Fibroblast of upper back skin (primary cell): ENCODE measurements around the gene YAF2.
"Not testable (repeated sequence)": the region's sequence is repeated elsewhere in the genome, so short reads cannot be mapped to it uniquely, and the experiment has no call there.

ENCODE experiments used
- DNase-seq: peaks from one replicate; pipeline ENCODE4 v3.0.0-alpha.2; 2013

YAF2 gene

DNA sequence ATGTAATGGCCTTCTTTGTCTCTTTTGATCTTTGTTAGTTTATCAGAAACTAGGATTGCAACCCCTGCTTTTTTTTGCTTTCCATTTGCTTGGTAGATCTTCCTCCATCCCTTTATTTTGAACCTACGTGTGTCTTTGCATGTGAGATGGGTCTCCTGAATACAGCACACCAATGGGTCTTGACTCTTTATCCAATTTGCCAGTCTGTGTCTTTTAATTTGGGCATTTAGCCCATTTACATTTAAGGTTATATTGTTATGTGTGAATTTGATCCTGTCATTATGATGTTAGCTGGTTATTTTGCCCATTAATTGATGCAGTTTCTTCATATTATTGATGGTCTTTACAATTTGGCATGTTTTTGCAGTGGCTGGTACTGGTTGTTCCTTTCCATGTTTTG lies 14.6 kb upstream of the YAF2 start:
- DNase-seq, result not testable (repeated sequence)

DNA sequence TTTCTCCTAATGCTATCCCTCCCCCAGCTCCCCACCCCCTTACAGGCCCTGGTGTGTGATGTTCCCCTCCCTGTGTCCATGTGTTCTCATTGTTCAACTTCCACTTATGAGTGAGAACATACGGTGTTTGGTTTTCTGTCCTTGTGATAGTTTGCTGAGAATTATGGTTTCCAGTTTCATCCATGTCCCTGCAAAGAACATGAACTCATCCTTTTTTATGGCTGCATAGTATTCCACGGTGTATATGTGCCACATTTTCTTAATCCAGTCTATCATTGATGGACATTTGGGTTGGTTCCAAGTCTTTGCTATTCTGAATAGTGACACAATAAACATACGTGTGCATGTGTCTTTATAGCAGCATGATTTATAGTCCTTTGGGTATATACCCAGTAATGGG lies 11.0 kb upstream of the YAF2 start:
- DNase-seq, result not testable (repeated sequence)

DNA sequence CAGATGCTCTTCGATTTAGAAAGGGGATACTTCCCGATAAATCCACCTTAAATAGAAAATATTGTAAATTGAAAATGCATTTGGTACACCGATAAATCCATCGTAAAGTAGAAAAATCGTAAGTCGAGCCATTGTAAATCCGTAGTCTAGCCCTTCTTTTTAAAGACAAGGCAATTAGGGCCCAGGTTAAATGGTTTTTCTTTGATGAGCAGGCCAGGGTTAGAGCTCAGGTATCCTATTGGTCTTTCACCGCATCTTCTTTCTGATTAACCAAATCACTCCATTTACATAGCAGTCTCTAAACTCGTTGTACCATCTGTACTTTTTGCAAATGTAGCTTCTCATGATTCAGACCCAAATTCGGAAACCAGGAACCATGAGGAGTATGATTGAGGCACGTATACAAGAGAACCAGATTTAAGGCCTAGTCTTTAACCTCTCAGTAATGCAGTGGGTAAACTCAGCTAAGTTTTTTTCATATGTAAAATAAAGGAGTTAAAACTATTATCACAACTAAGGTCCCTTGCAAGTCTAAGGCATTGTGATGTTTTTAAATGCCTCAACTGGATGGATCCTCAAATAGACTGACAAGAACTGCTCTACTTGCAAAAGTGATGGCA lies 2.2 kb upstream of the YAF2 start:
- DNase-seq, result no peak

DNA sequence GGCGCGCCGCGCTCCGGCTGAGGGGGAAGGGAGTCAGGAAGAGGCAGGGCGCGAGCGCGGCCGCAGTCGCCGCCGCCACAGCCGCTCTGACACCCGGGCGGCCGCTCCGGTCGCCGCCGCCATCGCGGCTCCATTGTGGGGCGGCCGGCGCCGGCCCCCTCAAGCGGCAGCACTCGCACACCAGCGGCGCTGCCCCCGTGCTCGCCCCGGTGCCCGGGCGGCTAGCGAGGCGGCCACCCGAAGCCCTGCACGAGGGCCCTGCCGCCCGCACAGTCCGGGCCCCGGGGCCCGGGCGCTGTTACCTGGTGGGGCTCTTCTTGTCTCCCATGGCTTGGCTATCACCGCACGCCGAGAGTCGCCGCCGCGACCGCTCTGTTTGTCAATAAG lies 202 bp downstream of the YAF2 start:
- no peak for DNase-seq

DNA sequence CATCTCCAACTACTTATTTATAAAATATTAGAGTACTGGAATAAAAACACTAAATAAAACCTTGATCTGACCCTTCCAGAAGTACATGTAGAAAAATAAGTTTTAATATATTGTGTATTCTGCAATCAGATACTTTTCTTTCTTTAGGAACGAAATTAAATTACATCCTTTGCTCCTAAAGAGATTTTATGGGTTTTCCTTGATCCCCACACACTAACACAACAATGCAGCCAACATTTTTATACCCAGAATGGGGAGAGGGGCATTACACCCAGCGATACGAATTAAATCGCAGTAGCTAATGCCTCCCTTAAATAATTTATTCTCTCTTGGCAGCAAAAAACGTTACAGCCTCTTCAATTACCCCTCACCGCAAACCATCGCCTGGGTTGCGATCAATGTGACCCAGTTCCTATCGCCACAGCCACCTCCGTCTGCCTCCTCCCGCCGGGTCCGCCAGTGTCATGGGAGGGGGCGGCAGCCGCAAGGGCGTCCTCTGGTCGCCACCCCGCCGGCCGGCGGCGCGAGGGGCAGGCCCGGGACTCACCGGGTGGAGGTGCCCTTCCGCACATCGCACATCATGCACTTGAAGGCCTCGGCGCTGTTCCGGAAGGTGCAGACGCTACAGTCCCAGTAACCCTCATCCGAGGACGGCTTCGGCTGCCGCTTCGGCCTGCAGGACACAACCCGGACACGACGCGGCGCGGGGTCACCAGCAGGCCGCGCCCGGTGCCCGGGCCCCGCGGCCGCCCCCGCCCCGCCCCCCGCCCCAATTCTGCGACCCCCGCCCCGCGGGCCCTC lies 796 bp downstream of the YAF2 start:
- DNase-seq, result peak; percentile 70

DNA sequence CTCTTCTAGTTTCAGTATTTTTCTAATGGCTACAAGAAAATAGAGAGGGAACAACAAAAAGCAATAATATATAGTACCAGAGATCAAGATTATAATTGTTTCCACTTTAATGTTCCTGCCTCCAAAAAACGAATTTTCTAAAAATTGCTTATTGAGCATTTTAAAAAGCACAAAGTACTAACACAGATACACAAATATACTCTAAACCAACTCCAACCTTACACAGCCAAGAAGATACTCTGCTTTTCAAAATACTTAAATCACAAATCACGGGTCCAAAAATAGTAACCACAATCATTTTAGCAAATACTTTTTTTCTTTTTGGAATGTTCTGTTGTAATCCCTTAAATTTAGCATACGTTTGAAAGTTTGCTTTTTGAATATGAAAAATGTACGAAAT lies 2.0 kb downstream of the YAF2 start:
- DNase-seq, result peak; percentile 13

DNA sequence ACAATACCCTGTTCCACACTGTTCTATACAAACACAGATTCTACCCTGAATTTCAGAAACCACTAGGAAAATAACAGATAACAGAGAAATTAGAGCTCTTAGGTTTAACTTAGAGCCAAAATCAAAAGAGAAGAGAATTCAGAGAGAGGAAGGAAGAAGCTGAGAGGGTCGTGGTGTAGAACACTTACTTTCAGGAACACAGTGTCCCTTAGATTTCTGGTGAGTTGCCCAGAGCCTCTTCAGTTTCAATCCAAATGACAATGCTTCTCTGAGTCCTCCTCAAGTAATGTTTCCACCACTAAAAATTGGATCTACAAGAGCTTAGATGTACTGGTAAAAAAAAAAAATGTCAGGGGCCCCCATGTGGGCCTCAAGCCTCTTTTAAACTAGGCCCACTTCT lies 2.6 kb downstream of the YAF2 start:
- DNase-seq, result no peak

DNA sequence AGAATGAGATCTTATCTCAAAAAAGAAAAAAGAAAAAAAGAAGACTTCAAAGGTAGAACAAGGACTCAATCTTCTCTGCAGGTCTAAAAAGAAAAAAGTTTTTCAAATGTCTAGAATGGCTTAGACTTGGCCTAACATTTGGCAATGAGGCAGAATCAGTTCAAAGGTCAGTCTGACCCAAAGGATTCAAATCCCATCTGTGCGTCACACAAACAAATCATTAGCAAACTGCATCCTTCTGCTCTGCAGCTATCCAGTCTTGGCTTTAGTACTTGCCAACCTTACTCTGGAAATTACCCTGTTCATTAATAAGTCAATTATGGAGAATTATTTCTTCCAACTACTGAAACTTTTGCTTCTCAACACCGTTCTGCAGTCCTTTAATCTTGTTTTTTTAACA lies 3.1 kb downstream of the YAF2 start:
- no peak for DNase-seq

DNA sequence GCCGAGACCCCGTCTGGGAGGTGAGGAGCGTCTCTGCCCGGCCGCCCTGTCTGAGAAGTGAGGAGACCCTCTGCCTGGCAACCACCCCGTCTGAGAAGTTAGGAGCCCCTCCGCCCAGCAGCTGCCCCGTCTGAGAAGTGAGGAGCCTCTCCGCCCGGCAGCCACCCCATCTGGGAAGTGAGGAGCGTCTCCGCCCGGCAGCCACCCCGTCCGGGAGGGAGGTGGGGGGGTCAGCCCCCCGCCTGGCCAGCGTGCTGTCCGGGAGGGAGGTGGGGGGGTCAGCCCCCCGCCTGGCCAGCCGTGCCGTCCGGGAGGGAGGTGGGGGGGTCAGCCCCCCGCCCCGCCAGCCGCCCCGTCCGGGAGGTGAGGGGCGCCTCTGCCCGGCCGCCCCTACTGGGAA lies 10.5 kb downstream of the YAF2 start:
- DNase-seq, result not testable (repeated sequence)

DNA sequence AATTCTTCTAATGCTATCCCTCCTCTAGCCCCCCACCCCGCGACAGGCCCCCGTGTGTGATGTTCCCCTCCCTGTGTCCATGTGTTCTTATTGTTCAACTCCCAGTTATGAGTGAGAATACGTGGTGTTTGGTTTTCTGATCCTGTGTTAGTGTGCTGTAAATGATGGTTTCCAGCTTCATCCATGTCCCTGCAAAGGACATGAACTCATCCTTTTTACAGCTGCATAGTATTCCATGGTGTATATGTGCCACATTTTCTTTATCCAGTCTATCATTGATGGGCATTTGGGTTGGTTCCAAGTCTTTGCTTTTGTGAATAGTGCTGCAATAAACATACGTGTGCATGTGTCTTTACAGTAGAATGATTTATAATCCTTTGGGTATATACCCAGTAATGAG lies 13.5 kb downstream of the YAF2 start:
- not testable (repeated sequence) for DNase-seq

DNA sequence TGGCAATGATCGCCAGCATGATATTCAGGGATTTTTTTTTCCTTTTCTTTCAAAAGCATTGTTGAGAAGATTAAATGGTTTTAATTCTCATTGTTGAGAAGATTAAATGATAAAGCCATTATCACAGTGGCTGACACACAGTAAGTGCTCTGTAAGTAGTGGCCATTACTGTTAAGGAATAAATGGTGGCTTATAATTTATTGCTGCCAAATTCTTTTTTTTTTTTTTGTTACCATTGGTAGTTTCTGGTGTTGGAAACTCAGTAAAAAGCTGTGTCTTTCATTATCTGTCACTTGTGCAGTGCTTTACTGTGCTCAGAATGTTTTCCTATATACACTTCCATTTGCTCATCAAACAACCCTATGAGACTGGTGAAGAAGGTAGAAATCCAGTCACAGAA lies 15.3 kb downstream of the YAF2 start:
- DNase-seq, result no peak

DNA sequence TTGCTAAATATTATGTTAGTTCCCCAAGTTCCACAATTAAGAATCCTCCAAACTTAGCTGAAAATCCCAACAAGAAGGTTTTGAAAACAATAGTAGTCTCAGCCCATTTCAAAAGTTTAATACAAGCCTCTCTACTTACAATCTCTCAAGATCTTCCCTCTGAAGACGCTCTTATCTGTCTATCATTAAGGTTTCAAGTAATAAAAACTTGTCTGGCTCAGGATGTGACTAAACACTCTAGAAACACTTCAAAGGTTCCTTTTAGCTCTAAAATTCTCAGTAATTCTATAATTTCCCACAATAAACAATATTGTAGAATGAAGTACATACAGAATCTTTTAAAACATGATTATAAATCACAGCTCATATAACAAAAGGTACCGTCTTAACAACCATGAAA lies 16.3 kb downstream of the YAF2 start:
- DNase-seq, result no peak

DNA sequence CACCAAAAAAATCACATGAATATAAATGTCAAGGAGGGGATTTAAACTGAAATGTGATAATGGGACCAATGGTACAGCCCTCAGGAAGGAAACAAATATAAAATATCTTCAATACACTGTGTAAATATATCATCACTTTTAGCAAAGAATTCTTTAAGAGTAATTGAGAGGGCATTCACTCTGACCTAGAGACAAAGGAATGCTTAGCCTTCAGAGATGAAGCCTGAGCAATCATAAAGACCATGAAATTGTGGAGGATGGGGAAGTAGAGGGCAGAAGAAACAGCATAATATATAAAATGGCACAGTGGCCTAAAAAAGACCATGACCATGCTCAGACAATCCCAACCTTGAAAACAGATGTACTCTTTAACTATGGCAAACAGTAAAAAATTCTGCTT lies 20.4 kb downstream of the YAF2 start:
- peak; percentile 65 for DNase-seq

DNA sequence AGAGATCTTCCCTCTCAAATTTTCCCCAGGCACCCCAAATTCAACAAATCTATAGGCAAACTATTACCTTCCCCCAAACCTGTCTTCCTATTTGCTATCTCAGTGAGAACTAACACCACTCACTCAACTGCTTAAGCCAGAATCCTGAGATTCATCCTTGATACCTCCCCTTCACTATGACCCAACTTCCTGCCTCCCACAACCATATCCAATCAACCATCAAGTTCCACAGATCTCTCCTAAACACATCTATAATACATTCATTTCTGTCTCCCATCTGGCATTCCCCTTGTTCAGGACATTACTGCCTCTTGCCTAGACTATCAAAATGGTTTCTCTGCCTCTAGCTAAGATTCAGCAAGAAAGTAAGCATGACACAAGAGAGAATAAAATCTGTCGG lies 21.3 kb downstream of the YAF2 start:
- DNase-seq, result no peak

DNA sequence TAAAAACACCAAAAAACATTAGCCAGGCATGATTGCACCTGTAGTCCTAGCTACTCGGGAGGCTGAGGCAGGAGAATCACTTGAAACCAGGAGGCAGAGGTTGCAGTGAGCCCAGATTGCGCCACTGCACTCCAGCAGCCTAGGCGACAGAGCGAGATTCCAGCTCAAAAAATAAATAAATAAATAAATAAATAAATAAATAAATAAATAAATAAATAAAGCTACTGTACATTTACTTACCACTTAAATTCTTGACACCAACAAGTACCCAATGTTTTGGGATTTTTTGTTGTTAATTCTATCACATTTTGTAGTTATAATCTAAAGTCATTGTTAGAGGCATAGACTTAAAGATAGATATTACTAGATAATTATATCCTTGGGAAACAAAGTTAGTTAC lies 22.3 kb downstream of the YAF2 start:
- DNase-seq, result not testable (repeated sequence)

DNA sequence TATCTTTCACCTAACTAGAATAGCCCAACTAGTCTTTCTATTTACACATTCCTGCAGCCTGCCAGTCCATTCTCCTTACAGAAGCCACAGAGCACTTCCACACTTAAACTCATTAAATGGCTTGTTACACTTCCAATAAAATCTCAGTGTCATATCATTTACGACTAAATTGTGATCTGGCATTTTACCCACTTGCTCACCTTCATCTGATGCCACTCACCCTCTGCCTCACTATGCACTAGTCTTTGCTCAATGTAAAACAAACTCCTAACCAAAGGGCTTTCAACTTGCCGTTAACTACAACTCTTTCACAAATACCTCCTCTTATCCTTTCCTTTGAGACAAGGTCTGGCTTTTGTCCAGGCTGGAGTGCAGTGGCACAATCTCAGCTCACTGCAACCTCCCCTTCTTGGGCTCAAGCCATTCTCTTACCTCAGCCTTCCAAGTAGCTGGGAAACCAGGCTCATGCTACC lies 24.1 kb downstream of the YAF2 start:
- peak; percentile 45 for DNase-seq

DNA sequence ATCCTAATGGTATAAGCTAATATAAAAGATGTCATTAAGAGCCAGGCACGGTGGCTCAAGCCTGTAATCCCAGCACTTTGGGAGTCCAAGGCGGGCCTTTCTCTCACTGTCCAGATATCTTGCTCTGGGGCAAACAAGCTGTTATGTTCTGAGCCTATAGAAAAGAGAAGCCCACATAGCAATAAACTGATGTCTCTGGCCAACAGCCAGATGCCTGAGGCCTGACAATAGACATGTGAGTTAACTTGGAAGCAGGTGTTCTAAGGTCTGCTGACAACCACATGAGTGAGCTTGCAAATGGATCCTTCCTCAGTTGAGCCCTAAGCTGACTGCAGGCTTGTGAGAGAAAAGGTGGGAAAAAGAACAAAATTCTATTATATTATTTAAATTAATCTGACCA lies 25.0 kb downstream of the YAF2 start:
- DNase-seq, result peak; percentile 24

DNA sequence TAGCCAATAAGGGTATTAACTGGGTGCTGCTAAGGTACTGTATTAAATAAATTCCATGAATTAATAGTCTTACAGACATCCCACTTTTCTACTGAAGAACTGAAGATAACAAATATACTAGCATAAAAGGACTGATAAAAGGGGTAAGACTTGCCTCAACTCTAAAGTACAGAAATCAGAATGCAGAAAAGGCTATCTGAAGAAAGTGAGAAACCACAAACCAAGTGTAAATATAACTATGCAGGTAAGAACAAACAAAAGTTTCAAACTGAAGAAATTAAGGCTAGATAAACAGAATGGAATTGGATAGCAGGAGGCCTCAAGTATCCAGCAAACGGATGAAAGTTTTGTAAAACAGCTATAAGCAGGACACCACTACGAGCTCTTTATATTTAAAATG lies 29.5 kb downstream of the YAF2 start:
- no peak for DNase-seq

DNA sequence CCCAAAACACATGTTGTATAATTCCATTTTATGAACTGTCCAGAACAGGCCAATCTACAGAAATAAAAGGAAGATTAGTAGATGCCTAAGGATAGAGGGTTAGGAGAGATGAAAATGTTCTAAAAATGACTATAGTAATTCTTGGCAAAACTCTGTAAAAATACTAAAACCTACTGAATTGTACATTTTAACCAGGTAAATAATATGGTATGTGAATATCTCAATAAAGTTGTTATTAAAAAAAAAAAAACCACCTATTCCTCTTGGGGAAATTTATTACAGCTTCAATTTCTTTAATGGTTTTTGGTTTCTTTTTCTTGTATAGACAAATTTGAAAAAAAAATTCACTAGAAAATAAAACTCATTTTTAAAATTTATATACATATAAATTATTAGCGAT lies 33.2 kb downstream of the YAF2 start:
- DNase-seq, result no peak

DNA sequence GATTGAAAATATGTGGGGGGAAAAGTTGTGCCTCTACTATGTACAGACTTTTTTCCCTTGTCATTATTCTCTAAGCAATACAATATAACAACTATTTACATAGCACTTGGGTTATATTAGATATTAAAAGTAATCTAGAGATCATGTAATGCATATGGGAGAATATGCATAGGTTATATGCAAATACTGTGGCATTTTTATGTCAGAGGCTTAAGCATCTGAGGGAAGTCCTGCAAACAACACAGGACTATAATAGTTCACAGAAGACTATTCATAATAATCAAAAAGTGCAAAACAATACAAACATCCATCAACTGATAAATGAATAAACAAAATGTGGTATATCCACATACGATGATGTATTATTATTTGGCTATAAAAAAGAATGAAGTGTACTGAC lies 33.7 kb downstream of the YAF2 start:
- DNase-seq, result no peak

DNA sequence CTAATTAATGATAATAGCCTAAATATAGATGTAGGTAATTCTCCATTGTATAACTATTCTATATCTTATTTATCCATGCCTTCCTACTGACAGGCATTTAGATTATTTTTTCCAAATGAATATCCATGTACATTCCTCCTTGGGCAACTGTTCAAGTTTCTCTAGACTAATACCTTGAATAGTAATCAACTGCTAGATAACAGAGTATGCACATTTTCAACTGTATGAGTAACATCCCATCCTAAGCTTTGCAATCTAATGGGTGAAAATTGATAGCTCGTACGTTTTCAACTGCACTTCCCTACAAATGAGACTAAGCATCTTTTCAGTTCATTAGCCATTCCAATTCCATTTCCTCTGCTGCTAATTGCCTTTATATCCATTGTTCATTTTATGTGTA lies 37.0 kb downstream of the YAF2 start:
- no peak for DNase-seq

DNA sequence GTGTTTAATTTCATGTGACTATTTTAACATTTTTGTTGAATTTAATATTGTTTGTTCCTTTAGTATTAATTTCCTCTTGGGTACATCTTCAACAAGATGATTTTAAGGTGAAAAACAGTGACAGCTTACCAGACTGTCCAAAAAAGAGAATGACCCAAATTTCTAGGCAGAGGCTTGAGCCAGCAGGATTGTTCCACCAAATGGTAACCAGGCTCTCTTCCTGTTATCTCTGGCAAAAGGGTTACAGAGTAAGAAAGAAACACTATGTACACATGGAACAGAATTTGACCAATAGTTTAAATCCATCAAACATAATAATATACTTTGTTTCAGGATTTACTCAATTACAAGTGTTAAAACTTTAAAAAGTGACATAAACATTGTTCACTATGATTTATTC lies 39.0 kb downstream of the YAF2 start:
- no peak for DNase-seq

DNA sequence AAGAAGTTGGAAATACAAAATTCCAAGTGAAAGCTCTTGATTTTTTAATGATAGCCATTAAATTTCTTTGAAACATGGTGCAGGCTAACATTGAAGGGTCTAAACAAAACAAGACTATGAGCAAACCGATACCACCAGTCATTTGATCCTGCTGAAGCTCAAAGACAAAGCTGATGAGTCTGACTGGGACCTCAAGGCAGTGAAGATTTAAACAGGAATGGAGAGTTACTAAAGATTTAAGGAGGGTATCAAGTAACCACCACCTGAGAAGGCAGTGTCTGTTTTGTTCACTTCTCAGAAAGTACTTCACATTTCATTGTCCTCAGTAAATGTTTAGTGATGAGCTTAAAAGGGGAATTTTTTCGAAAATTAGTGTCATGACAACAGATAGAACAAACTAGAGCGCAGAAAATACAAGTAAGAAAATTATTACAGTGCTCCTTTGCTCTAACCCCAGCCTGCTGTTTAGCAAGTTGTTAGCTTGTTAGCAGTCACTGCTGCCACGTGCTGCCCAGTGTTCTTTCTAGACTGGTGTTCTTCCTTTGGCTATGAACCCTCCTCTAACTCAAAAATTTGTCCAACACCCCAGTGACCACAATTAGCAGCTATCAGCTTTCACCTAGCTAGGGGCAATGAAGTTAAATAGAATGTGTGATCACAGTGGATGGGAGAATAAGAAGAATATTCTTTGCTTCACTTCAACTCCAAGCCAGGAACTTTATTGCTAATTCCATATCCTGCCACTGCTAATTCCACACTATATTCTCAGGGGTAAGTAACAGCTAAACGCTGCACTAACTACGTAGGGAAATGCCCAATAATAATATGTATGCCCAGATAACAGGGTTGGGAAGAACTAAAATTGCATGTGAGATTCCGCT lies 41.1 kb downstream of the YAF2 start:
- DNase-seq, result no peak

DNA sequence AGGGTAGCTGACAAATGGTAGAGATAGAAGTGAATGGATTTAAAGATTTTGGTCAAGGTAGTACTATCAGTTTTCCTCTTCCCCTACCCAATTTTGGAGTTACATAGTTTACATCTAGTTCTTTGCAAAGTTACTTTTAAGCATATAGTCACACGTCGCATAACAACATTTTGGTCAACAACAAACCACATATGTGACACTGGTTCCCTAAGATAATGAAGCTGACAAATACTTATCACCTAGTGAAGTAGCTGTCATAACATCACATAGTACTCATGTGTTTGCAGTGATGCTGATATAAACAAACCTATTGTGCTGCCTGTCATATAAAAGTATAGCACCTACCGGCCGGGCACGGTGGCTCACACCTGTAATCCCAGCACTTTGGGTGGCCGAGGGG lies 45.4 kb downstream of the YAF2 start:
- no peak for DNase-seq
